Mucosa of descending colon (tissue), 3 donors: ENCODE data around the gene LENG9. TPM values are rescaled to one million over a fixed set of nuclear protein-coding genes. Genes with fewer than 3 reads are reported as not detected.

ENCODE experiments used
- ATAC-seq: fragments of 200-7000 bp; cut with Tn5 transposase; one replicate; pipeline ENCODE4 v1.9.1; 2020; ENCODE audit warnings: mild to moderate bottlenecking, moderate library complexity
- DNase-seq, 3 donors: peaks; one replicate each; pipeline ENCODE4 v3.0.0-alpha.2; 2020
- H3K36me3 ChIP-seq: fragments of 200-600 bp; one replicate; pipeline ENCODE4 v1.8.0; 2021; ENCODE audit warnings: low read depth, mild to moderate bottlenecking
- H3K4me1 ChIP-seq: fragments of 200-600 bp; one replicate; pipeline ENCODE4 v1.8.0; 2021; ENCODE audit warnings: low read depth, mild to moderate bottlenecking
- H3K4me3 ChIP-seq: fragments of 200-600 bp; one replicate; pipeline ENCODE4 v1.8.0; 2021; ENCODE audit warnings: mild to moderate bottlenecking
- H3K9me3 ChIP-seq: fragments of 200-600 bp; one replicate; pipeline ENCODE4 v1.8.0; 2021; ENCODE audit warnings: mild to moderate bottlenecking
- CTCF ChIP-seq: fragments of 200-600 bp; IDR thresholded peaks from one replicate; pipeline ENCODE4 v1.8.0; 2022; ENCODE audit warnings: antibody characterized with exemption, mild to moderate bottlenecking
- intact Hi-C, 2 donors: fragments of 100-400 bp; cut with DNase I in 1 of 2; cut with micrococcal nuclease in 1 of 2; formaldehyde crosslinking; loops; one replicate each; pipeline versions ENCODE4 v1.11.0 to v1.11.1; 2022; cut with DNase I, micrococcal nuclease
- total RNA-seq, 3 donors: library from RNA; stranded (reverse); fragmentation: NEBNext Ultra II Directional in 2 of 3; extraction: Animal tissue kit (Norgen Biotek cat#: 25700) in 2 of 3; gene quantifications; one replicate each; pipeline versions ENCODE4 v1.2.1 to v1.2.4, GENCODE V29; 2021 to 2023
- donor health status: DM: no; HTN: no; CAD: no; lungs with moderate emphysema.
- donor health status: DM: no; HTN: no; CAD: no.
- donor health status: DM: no; HTN: yes; CAD: no.

The LENG9 gene
- total RNA-seq, 3 donors from 2014 or later = 9.2 to 21.6 (median 20.9) TPM

DNA sequence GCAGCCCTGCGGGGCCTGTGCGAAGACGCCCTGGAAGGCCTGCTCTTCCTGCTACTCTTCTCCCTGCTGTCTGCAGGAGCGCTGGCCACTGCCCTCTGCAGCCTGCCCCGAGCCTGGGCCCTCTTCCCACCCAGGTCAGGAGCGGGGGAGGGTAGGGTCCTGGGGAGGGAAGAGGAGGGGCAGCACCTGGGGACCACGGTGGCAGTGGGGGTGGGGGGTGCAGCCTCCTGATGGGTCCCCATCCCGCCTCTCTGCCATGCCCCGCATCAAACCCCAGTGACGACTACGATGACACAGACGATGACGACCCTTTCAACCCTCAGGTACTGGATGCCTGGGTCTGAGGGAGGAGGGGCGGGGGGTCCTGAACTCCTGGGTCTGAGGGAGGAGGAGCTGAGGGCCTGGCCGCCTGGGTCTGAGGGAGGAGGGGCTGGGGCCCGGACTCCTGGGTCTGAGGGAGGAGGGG is 28.0 kb downstream of the LENG9 start:
- no peak overlapping the region for H3K4me3 ChIP-seq
- DNase-seq (no peak), ATAC-seq (no peak)
- H3K4me1 ChIP-seq = peaks cover 2% of the 10 kb centered on the region
- TF ChIP-seq CTCF = no peak
- no peaks in the 10 kb centered on the region for H3K9me3 ChIP-seq
- intact Hi-C loops = no loop called here
- H3K36me3 ChIP-seq = no peaks in the 10 kb centered on the region

DNA sequence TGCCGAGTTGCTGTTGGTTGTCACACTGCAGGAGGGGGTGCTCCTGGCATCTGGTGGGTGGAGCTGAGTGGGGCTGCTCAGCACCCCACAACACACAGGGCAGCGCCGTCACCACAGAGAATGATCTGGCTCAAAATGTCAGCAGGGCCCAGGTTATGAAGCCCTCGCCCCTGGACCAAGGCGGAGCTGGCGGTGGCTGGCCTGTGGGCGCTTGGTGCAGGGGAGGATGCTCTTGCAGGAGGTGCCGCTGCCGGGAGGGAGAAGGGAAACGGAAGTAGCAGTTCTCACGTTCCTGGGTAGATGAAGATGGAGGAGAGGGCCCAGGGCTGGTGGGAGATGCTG is 28.7 kb downstream of the LENG9 start:
- H3K36me3 ChIP-seq = no peaks in the 10 kb centered on the region
- ATAC-seq (no peak), DNase-seq (no peak)
- H3K9me3 ChIP-seq = no peaks in the 10 kb centered on the region
- no peak for TF ChIP-seq CTCF
- H3K4me3 ChIP-seq = no peak overlapping the region
- H3K4me1 ChIP-seq = peaks cover 8% of the 10 kb centered on the region
- intact Hi-C loops = no loop called here

DNA sequence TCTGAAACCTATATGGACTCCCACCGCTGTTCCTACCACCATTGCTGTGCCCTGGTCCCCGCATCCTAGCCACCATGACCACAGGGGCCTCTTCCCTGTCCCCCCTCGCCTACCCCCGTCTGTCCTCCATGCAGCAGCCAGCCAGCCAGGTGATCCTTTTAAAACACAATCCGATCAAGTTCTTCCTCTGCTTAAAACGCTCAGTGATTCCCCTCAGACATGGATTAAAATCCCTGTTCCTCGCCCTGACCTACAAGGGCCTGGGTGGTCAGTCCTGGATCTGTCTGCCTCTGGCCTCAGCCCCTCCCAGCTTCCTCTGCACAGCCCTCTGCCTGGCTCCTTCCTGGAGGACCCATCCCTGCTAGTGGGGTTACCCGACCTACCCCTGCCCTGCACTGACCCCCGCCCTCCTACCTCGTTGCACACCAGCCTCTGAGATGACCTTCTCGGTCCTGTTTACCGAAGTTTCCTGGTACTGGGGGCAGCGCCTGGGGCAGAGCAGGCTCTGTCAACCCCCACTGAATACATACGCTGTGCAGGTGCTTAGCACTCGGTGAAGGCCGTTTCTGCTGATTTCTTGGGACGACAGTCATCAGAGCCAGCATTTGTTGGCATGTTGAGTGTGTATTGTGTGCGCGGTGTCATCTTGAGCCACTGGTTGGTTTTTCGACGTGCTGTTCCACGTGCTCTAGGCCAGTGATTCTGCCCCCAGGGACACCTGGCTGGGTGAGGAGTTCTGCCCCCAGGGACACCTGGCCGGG is 29.3 kb downstream of the LENG9 start:
- Histone ChIP-seq H3K9me3 (no peaks in the 10 kb centered on the region), H3K4me1 (peaks cover 8% of the 10 kb centered on the region), H3K4me3 (no peak overlapping the region), H3K36me3 (no peaks in the 10 kb centered on the region)
- ATAC-seq = no peak
- intact Hi-C loops = no loop called here
- DNase-seq = no peak
- no peak for TF ChIP-seq CTCF

- no peak for TF ChIP-seq CTCF
- Histone ChIP-seq H3K9me3 (no peaks in the 10 kb centered on the region), H3K4me1 (peaks cover 8% of the 10 kb centered on the region), H3K4me3 (no peak overlapping the region), H3K36me3 (no peaks in the 10 kb centered on the region)
- DNase-seq (no peak), ATAC-seq (no peak)
- intact Hi-C loops = no loop called here
Measured at GRCh38 chr19:54433697-54434096, 29.9 kb downstream of the LENG9 start.

DNA sequence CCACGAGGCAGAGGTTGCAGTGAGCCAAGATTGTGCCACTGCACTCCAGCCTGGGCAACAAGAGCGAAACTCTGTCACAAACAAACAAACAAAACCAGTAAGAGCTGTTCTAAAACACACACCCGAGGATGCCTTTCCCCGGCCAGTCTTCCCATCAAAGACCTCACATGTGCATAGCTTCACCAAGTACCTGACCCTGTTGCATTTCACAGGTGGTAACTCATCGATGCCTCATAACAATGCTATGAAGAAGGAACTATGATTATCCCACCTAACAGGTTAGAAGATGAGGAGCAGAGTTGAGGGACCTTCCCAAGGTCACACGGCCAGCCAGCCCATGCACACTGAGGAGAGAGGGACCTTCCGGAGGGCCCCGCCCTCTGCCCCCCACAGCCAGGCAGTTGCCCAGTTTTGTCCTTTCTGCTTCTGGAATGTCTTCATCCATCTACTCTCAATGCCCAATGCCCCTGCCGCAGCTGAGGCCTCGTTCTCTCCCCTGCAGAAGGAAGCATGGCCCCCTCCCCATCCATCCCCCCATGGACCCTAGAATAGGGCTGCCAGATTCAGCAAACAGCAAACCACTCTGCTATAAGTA is 31.3 kb downstream of the LENG9 start:
- H3K9me3 ChIP-seq = no peaks in the 10 kb centered on the region
- H3K4me1 ChIP-seq = peaks cover 8% of the 10 kb centered on the region
- no peak for DNase-seq
- no peaks in the 10 kb centered on the region for H3K36me3 ChIP-seq
- H3K4me3 ChIP-seq = no peak overlapping the region
- no peak for ATAC-seq
- intact Hi-C loops = no loop called here
- TF ChIP-seq CTCF = no peak
